HG03064 (cell line): ENCODE data around the gene CDHR3.

Experiments
- ATAC-seq: cut with Tn5 transposase; IDR thresholded peaks from one replicate; pipeline ENCODE4 v1.9.1; 2021; ENCODE audit warnings: low read depth; ENCODE audit not compliant: unreplicated experiment

CDHR3 gene, protein sequence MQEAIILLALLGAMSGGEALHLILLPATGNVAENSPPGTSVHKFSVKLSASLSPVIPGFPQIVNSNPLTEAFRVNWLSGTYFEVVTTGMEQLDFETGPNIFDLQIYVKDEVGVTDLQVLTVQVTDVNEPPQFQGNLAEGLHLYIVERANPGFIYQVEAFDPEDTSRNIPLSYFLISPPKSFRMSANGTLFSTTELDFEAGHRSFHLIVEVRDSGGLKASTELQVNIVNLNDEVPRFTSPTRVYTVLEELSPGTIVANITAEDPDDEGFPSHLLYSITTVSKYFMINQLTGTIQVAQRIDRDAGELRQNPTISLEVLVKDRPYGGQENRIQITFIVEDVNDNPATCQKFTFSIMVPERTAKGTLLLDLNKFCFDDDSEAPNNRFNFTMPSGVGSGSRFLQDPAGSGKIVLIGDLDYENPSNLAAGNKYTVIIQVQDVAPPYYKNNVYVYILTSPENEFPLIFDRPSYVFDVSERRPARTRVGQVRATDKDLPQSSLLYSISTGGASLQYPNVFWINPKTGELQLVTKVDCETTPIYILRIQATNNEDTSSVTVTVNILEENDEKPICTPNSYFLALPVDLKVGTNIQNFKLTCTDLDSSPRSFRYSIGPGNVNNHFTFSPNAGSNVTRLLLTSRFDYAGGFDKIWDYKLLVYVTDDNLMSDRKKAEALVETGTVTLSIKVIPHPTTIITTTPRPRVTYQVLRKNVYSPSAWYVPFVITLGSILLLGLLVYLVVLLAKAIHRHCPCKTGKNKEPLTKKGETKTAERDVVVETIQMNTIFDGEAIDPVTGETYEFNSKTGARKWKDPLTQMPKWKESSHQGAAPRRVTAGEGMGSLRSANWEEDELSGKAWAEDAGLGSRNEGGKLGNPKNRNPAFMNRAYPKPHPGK

DNA sequence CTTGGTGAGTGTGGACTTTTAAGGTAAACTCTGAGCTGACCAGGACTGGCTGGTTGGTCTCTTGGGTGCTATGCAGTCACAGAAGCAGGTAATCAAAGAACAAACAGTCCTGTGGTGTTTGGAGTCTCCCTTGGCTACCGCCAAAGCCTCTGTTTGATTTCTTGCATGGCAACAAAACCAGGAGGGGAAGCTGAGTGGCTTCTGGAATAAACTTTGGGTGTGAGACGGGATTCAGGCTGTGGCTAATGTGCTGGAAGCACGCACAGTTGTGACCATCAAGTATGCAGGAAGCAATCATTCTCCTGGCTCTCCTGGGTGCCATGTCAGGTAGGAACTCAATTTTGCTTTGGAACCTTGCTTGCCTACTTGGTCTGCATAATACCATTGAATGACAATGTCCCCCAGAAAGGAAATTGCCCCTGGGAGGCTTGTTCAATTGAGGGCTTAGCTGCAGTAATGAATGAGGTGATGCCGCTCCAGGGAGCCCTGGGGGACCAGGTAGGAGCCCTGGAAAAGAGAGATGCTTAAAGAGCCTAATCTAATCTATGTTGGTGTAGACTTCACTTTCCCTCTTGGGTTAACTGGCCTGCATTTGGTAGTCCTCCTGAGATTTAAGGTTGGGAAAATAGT lies at the start of gene CDHR3:
Gene CDHR3 (plus strand): TSS at position 227 of the 630 bp plus-strand sequence. CDS start 55 bp downstream, at position 282.
- ATAC-seq, result no peak

DNA sequence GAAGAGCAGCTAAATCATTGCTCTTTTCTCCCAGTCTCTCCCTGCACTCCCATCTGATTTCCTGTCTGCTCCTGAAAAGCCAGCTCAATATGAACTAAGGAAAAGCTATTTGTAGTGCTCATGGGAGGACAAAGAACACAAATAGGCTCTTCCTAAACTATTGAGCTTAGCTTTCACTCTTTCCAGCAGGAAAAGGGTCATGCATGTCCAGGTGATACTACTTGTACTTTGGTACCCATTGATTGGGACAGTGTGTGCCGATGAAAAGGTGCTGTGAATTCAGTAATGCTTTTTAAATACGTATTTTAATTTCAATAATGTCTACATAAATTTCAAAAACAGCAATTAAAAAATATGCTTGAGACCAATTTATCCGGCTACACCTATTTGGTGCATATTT lies 49.1 kb upstream of the CDHR3 start:
- no peak for ATAC-seq

GRCh38 chr7:105916603-105917002 lies 46.5 kb upstream of the CDHR3 start:
- no peak for ATAC-seq

GRCh38 chr7:105917659-105918058 lies 45.4 kb upstream of the CDHR3 start:
- ATAC-seq, result no peak

- no peak for ATAC-seq
Measured at GRCh38 chr7:105920766-105921165, 42.3 kb upstream of the CDHR3 start.

DNA sequence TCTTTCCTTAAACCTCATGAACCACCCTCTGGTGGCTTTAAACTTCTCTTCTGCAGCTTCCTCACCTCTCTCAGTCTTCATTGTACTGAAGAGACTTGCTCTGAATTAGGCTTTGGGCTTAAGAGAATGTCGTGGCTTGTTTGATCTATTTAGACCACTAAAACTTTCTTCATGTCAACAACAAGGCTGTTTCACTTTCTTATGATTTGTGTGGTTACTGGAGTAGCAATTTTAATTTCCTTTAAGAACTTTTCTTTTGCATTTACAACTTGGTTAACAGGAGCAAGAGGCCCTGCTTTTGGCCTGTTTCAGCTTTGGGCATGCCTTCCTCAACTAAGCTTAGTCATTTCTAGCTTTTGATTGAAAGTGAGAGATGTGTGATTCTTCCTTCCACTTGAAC lies 38.1 kb upstream of the CDHR3 start:
- peak; percentile 81 for ATAC-seq

GRCh38 chr7:105926131-105926530 lies 36.9 kb upstream of the CDHR3 start:
- no peak for ATAC-seq

GRCh38 chr7:105931179-105931578 lies 31.9 kb upstream of the CDHR3 start:
- ATAC-seq, result no peak

GRCh38 chr7:105932835-105933477 lies 30.1 kb upstream of the CDHR3 start:
- no peak for ATAC-seq

GRCh38 chr7:105934572-105935185 lies 28.4 kb upstream of the CDHR3 start:
- ATAC-seq, result no peak

- ATAC-seq, result no peak
Measured at GRCh38 chr7:105935250-105935649, 27.8 kb upstream of the CDHR3 start.

- no peak for ATAC-seq
Measured at GRCh38 chr7:105937411-105937810, 25.7 kb upstream of the CDHR3 start.

GRCh38 chr7:105940109-105940508 lies 23.0 kb upstream of the CDHR3 start:
- ATAC-seq, result no peak

DNA sequence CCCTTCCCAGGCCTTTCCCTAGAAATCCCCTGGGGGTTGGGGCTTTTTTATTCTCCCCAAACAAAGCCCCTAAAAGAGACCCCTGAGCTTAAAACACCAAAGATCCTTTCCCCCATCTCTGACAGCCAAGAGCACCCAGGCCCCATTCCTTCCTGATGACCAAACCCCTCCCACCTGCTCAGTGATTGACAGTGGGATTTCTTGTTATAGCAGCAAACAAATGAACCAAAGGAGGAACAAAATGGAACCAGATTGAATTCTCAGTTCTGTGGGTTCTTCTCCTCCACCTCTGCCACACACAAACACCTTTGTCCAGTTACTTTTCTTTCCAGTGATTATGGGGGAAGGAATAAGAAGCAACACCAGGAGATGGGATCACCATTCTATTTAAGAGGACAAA lies 21.5 kb upstream of the CDHR3 start:
- ATAC-seq, result no peak

- no peak for ATAC-seq
Measured at GRCh38 chr7:105943486-105943885, 19.6 kb upstream of the CDHR3 start.

- no peak for ATAC-seq
Measured at GRCh38 chr7:105945848-105946247, 17.2 kb upstream of the CDHR3 start.

GRCh38 chr7:105951597-105951996 lies 11.5 kb upstream of the CDHR3 start:
- ATAC-seq, result no peak

DNA sequence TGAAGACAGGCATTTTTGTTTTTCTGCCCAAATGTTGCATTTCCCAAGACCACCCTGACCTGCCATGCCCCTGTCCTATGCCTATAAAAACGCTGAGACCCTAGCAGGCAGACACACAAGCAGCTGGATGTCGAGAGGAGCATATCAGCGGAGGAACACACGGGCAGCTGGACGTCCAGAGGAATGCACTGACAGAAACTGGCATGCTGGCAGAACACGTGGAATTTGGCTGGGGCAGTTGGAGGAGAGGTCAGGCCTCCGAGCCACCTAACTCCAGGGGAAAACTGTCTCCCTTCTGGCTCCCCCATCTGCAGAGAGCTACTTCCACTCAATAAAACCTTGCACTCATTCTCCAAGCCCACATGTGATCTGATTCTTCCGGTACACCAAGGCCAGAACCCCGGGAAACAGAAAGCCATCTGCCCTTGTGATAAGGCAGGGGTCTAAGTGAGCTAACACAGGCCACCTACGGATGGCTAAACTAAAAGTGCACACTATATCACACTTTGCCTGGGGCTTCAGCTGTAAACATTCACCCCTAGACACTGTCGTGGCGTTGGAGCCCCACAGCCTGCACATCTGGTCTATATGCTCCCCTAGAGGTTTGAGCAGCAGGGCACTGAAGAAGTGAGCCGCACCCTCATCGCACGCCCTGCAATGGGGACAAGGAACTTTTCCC lies 10.0 kb upstream of the CDHR3 start:
- no peak for ATAC-seq

DNA sequence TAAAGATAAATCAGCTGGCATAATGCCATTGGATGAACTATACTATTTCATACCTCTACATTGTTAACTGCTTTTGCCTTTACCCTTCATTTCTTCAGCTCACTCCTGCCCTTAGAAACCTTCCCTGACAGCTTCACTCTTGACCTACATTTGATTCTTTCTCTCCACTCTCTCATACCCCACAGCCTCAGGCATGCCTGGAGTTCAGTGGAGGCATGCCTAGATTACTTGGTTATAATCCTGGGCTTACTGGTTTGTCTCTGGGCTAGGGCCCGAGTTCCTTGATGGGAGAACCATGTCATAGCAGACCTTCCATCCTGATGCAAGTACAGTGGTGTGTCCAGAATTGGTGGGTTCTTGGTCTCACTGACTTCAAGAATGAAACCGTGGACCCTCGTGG lies 8.4 kb upstream of the CDHR3 start:
- no peak for ATAC-seq
